NCI-H345 (cell line): ENCODE results near the gene TMEM106C.

Experiments
- DNase-seq: peaks from one replicate; lab custom pipeline; 2025; lab: John Stamatoyannopoulos, UW

TMEM106C gene

DNA sequence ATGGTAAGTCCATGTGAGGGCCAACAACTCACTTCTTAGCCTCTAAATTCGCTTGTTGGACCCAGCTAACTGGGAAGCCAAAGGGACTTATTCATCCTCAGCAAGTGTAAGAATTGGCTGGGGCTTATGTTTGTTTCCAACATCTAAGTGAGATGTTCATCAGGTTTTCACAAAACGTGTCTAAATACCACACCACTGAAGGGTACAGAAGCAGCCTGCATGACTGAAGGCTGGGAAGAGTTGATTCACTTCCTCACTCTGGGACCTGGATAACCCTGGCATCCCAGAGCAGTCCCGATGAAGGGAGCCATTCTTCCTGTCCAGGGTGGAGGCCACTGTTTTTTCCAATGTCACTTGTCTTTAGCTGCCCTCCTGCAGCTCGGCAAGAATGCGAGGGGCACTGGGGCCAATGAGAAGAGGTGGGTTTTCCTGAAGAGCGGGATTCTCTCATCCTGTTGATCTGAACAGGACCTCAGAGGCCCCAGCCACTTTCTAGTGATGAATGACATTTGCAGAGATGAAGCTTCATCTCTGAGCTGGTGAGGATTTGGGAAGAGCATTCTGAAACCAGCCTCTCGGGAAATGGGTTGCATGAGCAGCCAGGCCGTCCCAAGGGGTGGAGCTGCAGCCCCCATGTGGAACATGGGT, 53.1 kb downstream of the TMEM106C start:
- DNase-seq, result no peak

- no peak for DNase-seq
Observed at GRCh38 chr12:48017496-48017895, 54.1 kb downstream of the TMEM106C start.

GRCh38 chr12:48017921-48018617, 54.7 kb downstream of the TMEM106C start:
- no peak for DNase-seq
